ENCODE data around the gene WDFY3.
"Not testable (repeated sequence)": the region's sequence is repeated elsewhere in the genome, so short reads cannot be mapped to it uniquely, and the experiment has no call there.

WDFY3 gene

DNA sequence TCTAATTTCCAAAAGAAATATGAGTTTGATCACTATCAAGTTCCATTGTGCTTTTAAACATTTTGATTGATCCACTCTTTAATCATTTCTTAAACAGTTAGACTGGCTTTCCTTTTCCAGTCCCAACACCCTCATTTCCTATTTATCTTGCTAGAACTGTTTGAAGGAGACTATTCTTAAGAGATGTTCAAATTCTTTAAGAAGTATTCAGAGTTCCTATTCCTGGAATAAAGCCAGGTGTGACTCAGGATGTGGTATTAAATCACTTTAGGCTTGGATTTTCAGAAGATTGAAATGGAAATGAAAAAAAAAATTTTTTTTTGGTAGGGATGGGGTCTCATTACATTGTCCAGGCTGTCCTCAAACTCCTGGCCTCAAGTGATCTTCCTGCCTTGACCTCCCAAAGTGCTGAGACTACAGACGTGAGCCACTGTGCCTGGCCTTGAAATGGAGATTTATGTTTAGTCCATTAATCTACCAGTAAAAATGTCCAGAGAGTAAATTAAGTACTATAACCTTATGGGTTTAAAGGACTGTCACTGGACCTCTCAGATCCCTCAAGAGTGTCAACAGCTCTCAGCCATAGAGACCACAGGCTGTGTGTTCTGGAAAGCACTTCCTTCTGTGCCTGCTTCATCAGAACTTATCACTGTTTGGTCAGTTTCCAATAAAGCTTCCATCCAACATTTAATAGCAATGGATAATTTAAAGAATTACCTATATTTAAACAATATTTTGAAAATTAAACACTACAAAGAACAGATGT is 292.8 kb downstream of the WDFY3 start:
- peak; percentile 86 to 95 for DNase-seq (ENCODE audit: low read depth in 2 of 2)
- H3K4me3 ChIP-seq (replicated peaks in 1 of 2; ENCODE audit: low read depth in 2 of 2, low read length in 2 of 2): no peak overlapping the region
- no peak for TF ChIP-seq CTCF (IDR thresholded peaks at IDR 0.05; ENCODE audit: low read depth, low read length)

DNA sequence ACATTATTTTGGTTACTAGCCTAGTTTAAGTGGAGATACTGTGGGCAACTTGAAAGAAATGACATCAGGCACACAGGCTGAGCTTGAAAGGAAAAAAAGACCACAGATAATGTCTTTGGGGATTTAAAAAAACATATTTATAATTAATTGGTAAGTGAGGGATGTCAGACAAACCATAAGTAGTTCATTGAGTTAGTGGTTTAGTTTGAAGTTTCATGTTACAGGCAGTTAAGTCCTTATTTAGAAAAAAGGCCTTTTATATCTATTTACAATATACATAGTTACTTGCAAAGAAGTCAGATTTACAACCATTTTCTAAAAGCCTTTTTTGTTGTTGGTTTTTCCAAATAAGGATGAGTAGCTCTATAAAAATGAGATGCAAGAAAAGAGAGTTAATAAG is 294.3 kb downstream of the WDFY3 start:
- DNase-seq (ENCODE audit: low read depth in 2 of 2): no peak
- H3K4me3 ChIP-seq (replicated peaks in 1 of 2; ENCODE audit: low read depth in 2 of 2, low read length in 2 of 2): no peak overlapping the region

DNA sequence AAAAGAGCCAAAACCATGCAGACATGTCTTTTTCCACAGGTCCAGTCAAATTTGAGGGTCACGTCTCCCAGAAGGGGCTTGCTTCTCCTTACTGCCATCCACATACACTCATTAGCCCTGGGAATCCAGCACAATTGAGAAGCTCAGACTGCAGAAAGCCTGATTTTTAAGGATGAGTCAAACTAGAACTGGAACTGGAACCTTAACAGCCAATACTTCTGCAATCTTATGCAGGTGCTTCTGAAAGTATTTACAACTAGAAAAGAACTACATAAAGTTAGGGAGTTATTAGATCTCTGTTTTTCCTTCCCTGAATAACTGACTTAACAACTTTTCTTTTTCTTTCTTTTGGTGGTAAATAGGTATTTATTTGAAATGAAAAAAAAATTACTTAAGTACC is 297.3 kb downstream of the WDFY3 start:
- TF ChIP-seq CTCF (IDR thresholded peaks at IDR 0.05; ENCODE audit: low read depth, low read length): no peak
- no peak overlapping the region for H3K4me3 ChIP-seq (replicated peaks in 1 of 2; ENCODE audit: low read depth in 2 of 2, low read length in 2 of 2)
- DNase-seq (ENCODE audit: low read depth in 2 of 2): no peak

More for the DNA sequence above, 294.3 kb downstream of the WDFY3 start:
- TF ChIP-seq CTCF (IDR thresholded peaks at IDR 0.05; ENCODE audit: low read depth, low read length): no peak

DNA sequence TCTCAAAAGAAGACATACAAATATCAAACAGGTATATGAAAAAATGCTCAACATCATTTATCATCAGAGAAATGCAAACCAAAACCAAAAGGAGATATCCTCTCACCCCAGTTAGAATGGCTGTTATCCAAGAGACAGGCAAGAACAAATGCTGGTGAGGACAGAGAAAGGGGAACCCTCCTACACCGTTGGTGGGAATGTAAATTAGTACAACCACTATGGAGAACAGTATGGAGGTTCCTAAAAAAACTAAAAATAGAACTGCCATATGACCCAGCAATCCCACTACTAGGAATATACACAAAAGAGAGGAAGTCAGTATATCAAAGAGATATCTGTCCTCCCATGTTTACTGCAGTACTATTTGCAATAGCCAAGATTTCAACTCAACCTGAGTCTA is 300.1 kb downstream of the WDFY3 start:
- no peak for TF ChIP-seq CTCF (IDR thresholded peaks at IDR 0.05; ENCODE audit: low read depth, low read length)
- no peak overlapping the region for H3K4me3 ChIP-seq (replicated peaks in 1 of 2; ENCODE audit: low read depth in 2 of 2, low read length in 2 of 2)
- no peak for DNase-seq (ENCODE audit: low read depth in 2 of 2)

- not testable (repeated sequence) for DNase-seq (ENCODE audit: low read depth in 2 of 2); H3K4me3 ChIP-seq (replicated peaks in 1 of 2; ENCODE audit: low read depth in 2 of 2, low read length in 2 of 2)
These were observed 301.7 kb downstream of the WDFY3 start for GRCh38 chr4:84664767-84665166.

GRCh38 chr4:84661191-84661939 is 305.1 kb downstream of the WDFY3 start:
- DNase-seq (ENCODE audit: low read depth in 2 of 2): no peak

More at GRCh38 chr4:84661191-84661939, 305.1 kb downstream of the WDFY3 start:
- no peak for TF ChIP-seq CTCF (IDR thresholded peaks at IDR 0.05; ENCODE audit: low read depth, low read length)
- H3K4me3 ChIP-seq (replicated peaks in 1 of 2; ENCODE audit: low read depth in 2 of 2, low read length in 2 of 2): no peak overlapping the region

Measured in cardiac fibroblast (primary cell).